HFFc6 (cell line): ENCODE measurements around the gene FXYD1. TPM values are rescaled to one million over a fixed set of nuclear protein-coding genes. Genes with fewer than 3 reads are reported as not detected.

Experiments used
- DNase-seq: peaks from one replicate; pipeline ENCODE4 v3.0.0-alpha.2; 2018
- H3K27ac Mint-ChIP-seq: 2 replicates; pipeline ENCODE4 v1.8.0; 2020; ENCODE audit warnings: mild to moderate bottlenecking, mixed read lengths
- H3K27me3 Mint-ChIP-seq: 2 replicates; pipeline ENCODE4 v1.8.0; 2021; ENCODE audit warnings: mild to moderate bottlenecking, moderate library complexity, mixed read lengths; ENCODE audit not compliant: insufficient read depth
- H3K36me3 Mint-ChIP-seq: 2 replicates; pipeline ENCODE4 v1.8.0; 2021; ENCODE audit warnings: low read depth, mixed read lengths
- H3K4me1 Mint-ChIP-seq: 2 replicates; pipeline ENCODE4 v1.8.0; 2020; ENCODE audit warnings: low read depth, mixed read lengths
- H3K4me3 Mint-ChIP-seq: 2 replicates; pipeline ENCODE4 v1.8.0; 2020; ENCODE audit warnings: mild to moderate bottlenecking, moderate library complexity, mixed read lengths
- H3K9me3 Mint-ChIP-seq: 2 replicates; pipeline ENCODE4 v1.8.0; 2020; ENCODE audit warnings: mild to moderate bottlenecking, mixed read lengths
- total RNA-seq, 6 experiments: library from RNA; stranded (reverse); fragmentation: NEBNext Ultra II Directional; extraction: Animal tissue kit (Norgen Biotek cat#: 25700); gene quantifications; 2 replicates in 1 of 6; 3 replicates in 5 of 6; pipeline ENCODE4 v1.2.3, GENCODE V29; 2021
- TF ChIP-seq, protein P1 (sequence below): fragments of 200-600 bp; sonication (generic); IDR thresholded peaks from 2 replicates; pipeline ENCODE4 v1.5.0; 2021; ENCODE audit warnings: antibody characterized with exemption, mild to moderate bottlenecking

Gene FXYD1
- total RNA-seq, 6 experiments from 2014 or later: 0.92 to 2.7 (median 2.1) TPM; not detected in 1

DNA sequence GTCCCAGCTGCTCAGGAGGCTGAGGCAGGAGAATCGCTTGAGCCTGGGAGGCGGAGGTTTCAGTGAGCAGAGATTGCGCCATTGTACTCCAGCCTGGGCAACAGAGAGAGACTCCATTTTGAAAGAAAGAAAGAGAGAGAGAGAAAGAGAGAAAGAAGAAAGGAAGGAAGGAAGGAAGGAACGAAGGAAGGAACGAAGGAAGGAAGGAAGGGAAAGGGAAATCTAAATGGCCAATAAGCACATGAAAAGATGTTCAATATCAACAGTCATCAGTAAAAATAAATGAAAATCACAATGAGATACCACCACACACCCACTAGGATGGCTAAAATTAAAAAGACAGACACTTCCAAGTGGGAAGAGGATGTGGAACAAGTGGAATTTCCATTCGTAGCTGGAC, 35.6 kb downstream of the FXYD1 start:
- Mint-ChIP-seq H3K27ac (no peak overlapping the region), H3K9me3 (peaks cover 5% of the 10 kb centered on the region), H3K4me3 (no peak overlapping the region), H3K36me3 (peaks cover 9% of the 10 kb centered on the region; the same call in 1 of the 2 replicates), H3K27me3 (peaks cover 18% of the 10 kb centered on the region), H3K4me1 (peaks cover 20% of the 10 kb centered on the region)
- TF ChIP-seq, protein P1, sequence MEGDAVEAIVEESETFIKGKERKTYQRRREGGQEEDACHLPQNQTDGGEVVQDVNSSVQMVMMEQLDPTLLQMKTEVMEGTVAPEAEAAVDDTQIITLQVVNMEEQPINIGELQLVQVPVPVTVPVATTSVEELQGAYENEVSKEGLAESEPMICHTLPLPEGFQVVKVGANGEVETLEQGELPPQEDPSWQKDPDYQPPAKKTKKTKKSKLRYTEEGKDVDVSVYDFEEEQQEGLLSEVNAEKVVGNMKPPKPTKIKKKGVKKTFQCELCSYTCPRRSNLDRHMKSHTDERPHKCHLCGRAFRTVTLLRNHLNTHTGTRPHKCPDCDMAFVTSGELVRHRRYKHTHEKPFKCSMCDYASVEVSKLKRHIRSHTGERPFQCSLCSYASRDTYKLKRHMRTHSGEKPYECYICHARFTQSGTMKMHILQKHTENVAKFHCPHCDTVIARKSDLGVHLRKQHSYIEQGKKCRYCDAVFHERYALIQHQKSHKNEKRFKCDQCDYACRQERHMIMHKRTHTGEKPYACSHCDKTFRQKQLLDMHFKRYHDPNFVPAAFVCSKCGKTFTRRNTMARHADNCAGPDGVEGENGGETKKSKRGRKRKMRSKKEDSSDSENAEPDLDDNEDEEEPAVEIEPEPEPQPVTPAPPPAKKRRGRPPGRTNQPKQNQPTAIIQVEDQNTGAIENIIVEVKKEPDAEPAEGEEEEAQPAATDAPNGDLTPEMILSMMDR: no peak
- DNase-seq: no peak

DNA sequence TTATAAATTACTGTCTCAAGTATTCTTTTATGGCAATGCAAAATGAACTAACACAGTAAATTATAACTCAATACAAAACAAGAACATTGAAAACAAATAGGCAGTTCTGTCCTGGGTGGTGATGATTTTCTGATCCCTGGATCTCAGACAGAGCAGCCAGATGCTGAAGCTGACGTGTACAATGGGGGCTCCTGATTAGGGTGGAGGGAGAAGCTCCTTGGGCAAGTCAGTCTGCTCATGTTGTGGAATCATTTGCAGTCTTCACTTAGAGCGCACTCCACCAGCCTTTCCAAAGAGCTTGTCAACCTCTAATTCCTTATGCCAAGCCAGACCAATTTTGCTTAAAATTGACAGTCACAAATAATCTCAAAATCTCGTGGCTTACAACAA, 37.6 kb downstream of the FXYD1 start:
- Mint-ChIP-seq H3K9me3 (peaks cover 5% of the 10 kb centered on the region), H3K36me3 (0 out of 2 replicates have a peak, but pooled peaks cover 8% of the 10 kb centered on the region), H3K27ac (peak overlapping the region; percentile 41; the same call in 1 of the 2 replicates), H3K27me3 (peaks cover 25% of the 10 kb centered on the region), H3K4me1 (peaks cover 18% of the 10 kb centered on the region), H3K4me3 (peak overlapping the region; percentile 42)
- DNase-seq: no peak
- TF ChIP-seq, protein P1: no peak

DNA sequence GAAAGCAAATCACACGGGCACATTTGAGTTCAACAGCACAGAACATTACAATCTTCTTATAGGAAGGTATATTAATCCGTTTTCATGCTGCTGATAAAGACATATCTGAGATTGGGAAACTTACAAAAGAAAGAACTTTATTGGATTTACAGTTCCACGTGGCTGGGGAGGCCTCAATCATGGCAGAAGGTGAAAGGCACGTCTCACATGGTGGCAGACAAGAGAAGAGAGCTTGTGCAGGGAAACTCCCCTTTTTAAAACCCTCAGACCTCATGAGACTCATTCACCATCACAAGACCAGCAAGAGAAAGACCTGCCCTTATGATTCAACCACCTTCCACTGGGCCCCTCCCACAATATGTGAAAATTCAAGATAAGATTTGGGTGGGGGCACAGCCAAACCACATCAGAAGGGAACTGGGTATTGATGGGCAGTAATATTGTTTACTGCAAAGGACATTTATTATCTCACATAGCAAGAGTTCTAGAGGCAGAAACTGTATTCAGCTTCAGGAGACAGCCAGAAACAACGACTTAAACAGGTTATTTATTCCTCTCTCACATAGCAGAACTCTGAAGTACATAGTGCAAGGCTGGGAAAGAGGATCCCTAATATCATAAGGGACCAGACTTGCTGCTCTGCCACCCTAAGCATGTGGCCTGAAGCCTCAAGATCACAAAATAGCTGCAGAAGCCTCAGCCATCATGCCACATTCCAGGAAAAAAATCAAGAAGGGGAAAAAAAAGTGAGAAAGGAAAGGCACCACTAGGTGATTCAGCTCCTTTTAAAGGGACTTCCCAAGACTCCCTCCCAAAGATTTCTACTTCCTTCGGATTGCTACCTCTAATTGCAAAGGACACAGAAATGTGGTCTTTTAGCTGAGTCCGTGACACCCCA, 39.0 kb downstream of the FXYD1 start:
- H3K4me1 Mint-ChIP-seq: peaks cover 18% of the 10 kb centered on the region
- TF ChIP-seq, protein P1: no peak
- H3K27me3 Mint-ChIP-seq: peaks cover 25% of the 10 kb centered on the region
- no peak overlapping the region for H3K4me3 Mint-ChIP-seq
- 0 out of 2 replicates have a peak, but pooled peaks cover 5% of the 10 kb centered on the region for H3K36me3 Mint-ChIP-seq
- peaks cover 5% of the 10 kb centered on the region for H3K9me3 Mint-ChIP-seq
- H3K27ac Mint-ChIP-seq: no peak overlapping the region
- DNase-seq: no peak

DNA sequence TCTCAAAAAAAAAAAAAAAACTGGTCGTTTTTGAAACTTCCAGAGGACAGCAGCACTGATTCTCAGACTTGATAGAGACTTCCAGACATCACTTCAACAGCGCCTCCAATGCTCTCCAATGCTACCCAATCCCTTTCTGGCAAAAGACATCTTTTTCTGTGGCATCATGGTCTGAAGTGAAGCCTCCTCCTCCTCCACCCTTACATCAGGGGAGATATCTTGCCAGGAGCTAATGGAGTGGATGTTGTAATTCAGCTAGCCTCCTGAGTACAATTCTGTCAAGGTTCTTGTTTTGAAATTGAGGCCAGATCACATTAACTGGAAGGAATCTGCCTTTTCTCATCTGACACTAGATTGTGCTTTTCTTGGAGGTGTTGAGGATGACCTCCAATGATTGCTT, 40.1 kb downstream of the FXYD1 start:
- Mint-ChIP-seq H3K27ac (no peak overlapping the region), H3K4me1 (peaks cover 18% of the 10 kb centered on the region), H3K27me3 (peaks cover 29% of the 10 kb centered on the region), H3K36me3 (no peaks in the 10 kb centered on the region), H3K4me3 (no peak overlapping the region), H3K9me3 (peaks cover 5% of the 10 kb centered on the region)
- DNase-seq: no peak
- TF ChIP-seq, protein P1: no peak

DNA sequence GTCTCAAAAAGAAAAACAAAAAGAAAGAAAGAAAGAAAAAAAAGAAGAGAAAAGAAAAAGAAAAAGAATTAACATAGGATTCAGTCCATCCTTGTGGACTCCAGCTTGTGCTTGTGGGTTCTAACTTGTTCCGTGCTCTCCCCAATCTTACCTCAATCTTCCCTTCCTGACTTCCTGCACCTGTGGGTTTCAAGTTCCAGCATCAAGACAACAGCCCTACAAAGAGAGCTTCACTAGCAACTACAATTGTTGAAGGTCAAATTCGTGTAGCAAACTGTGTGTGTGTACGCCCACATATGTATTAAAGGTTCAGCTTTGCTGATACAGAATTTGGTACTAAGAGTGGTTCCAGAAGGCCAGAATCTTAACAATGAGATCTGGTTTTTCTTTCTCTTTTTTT, 41.2 kb downstream of the FXYD1 start:
- Mint-ChIP-seq H3K4me1 (peaks cover 17% of the 10 kb centered on the region), H3K9me3 (peaks cover 10% of the 10 kb centered on the region), H3K27me3 (peaks cover 27% of the 10 kb centered on the region), H3K4me3 (no peak overlapping the region), H3K27ac (no peak overlapping the region), H3K36me3 (no peaks in the 10 kb centered on the region)
- no peak for DNase-seq
- TF ChIP-seq, protein P1: no peak
